HG03039 (cell line): ENCODE measurements around the gene RPL19.

Source experiments
- ATAC-seq: cut with Tn5 transposase; IDR thresholded peaks from one replicate; pipeline ENCODE4 v1.9.1; 2021; ENCODE audit warnings: mild to moderate bottlenecking, moderate library complexity; ENCODE audit not compliant: unreplicated experiment

RPL19 gene

DNA sequence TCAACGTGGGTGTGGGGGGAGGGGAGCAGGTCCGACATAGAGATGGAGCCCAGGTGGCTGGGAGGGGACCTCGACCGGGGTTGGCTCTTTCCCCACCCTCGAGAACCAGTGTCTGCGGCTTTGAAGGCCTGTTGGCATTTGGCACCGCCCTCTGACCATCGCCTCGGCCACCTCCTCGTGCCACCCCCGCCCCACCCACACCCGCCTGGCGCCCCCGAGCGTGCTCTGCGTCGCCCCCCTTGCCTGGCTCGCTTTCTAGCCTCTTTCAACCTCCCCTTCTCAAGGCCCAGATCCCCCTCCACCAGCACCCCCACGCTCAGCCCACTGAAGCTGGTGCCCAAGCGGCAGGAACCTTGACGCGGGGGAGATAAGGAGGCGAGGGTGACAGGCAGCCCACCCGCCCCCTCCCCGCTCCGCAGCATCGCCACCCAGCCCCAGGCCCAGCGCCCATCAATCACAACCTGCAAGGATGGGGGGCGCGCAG is 3.2 kb upstream of the RPL19 start:
- ATAC-seq: no peak

DNA sequence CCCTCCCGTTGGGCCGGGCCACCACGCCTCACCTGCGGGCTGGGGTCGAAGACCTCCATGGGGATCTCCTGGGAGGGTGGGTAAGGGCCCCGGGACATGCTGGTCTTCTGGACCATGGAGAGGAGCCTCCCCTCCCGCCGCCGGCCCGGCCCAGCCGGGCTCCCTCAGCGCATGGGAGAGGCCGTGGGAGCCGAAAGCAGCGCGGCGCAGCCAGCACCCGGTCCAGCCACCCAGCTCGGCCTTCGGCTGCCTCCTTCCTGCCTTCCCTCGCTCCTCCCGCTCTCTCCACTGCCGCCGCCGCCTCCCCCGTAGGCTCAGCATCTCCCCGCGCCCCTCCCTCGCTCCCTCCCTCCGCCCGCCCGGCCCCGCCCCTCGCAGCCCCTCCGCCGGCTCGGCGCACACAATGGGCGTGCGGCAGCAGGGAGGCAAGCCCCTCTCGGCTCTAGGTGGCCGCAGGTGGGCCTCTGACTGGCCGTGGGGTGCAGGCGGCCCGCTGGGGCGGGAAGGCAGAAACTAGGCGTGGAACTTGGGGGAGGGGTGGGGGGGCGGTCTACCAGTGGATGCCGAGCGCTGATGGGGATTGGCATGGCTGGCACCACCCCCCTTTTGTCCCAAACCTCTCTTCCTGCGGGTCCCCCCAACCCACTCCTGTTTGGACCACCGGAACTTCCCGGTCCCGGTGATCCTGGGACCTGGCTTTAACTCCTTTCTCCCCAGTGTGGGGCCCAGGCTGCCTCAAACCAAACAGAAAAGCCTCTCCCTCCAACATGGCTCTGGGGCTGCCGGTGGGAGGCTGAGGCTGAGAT is 2.5 kb upstream of the RPL19 start, which contains the start of gene CACNB1:
Gene CACNB1 (minus strand): TSS at position 290 of the 806 bp plus-strand sequence. CDS start 174 bp downstream, at position 116.
- ATAC-seq: no peak

DNA sequence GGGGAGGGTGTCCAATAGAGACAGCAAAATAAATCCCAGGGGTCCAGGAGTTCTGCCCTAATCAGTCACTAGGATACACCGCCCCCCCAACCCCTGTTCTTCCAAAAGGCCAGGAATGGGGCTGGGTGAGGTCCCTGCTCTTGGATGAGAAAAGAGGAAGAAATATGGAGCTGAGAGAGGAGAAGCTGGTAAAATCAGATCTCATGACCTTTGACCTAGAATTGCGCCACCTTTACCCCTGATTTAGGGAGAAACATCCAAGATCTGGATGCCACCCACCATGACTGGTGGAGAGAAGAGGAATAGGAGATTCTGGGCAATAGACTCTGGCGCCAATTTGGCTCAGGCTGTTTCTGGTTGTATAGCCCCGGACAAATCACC is 1.9 kb upstream of the RPL19 start:
- no peak for ATAC-seq

DNA sequence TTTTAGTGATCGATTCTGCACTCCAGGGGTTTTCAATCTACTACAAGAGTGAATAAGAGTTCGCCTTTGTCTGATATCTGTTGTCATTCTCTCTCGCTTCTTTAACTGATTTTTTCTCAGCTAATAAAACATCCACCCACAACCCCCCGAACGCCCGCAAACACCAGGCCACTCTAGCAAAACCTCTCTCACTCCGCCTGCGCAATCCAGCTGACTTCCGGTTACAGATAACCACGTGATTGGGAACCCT is 338 bp upstream of the RPL19 start:
- peak; percentile 55 for ATAC-seq

DNA sequence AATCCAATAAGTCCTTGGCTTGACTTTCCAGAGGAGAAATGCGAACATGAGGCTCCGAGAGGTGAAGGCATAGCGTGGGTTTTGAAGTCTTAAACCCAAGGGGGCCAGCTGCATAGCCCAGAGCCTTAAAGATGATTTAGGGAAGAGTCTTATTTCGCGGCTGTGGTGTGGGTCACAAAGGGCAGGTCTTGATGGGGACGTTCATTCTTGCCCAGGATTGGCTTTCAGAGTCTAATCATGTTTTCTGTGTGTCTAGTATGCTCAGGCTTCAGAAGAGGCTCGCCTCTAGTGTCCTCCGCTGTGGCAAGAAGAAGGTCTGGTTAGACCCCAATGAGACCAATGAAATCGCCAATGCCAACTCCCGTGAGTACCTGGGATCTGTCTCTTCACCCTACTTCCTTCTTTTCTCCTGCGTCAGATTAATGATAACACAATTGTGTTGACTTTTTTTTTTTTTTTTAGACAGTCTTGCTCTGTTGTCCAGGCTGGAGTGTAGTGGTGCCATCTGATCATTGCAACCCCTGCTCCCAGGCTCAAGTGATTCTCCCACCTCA is 951 bp downstream of the RPL19 start:
- no peak for ATAC-seq

DNA sequence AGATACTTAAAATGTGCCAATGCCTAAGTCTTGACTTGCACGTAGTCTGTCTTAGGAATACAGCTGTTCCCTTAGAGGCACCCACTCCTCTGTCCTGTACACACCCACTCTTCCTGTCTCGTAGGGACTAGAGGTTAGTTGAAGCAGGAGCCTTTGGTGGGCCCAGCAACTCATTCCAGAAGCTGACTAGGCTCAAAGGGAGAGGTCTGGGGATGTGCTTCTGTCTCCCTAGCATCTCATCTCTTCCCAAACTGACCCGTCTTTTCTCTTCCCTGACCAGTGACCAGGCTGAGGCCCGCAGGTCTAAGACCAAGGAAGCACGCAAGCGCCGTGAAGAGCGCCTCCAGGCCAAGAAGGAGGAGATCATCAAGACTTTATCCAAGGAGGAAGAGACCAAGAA is 4.2 kb downstream of the RPL19 start:
- no peak for ATAC-seq

DNA sequence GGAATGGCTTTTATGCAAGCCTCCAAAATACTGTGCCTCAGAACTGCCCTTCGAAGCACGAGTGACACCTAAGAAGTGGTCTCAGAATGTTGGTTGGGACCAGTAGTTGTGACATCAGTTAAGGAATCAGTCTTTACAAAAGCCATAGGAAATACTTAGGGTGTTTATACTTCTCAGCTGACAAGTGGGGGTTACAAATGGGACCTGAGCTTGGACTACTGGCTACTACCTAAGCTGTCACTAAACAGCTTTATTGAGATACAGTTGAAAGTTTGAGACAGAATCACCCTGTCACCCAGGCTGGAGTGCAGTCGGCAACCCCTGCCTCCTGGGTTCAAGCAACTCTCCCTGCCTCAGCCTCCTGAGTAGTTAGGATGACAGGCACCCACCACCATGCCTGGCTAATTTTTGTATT is 5.0 kb downstream of the RPL19 start:
- ATAC-seq: no peak

DNA sequence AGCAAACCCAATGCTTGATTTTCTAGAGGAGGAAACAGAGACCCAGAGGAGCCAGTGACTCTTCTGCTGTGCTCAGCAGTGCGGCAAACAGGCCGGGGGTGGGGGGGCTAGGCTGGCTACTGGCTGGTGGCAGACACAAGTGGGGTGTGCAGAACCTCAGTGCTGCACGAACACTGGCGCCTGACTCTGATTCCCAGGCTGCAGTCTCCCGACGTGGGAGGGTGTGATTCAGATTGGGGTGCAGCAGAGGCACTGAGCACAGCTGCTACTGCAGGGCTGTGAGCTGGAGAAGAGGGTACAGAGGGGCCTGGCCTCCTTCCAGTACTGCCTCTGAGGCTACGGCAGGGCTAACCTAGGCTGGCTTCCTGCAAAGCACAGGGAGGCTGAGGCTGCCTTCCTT is 8.1 kb downstream of the RPL19 start:
- ATAC-seq: no peak

DNA sequence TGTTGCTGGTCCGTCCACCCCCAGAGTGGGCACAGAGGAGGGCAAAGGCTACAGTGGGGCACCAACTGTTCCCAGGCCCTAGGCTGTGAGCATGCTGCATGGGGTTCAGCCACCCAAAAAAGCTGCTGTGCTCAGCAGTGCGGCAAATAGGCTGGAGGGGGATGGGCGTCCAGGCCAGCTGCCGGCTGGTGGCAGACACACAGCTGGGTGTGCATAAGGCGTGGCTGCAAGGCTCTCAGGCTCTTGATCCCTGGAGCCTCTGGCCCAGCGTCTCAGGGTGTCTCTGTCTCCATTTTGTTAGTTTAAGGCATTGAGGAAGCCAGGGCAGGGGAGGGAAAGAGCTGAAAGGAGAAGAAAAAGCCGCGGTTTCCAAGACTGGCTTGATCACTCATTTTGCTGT is 8.8 kb downstream of the RPL19 start:
- ATAC-seq: no peak

DNA sequence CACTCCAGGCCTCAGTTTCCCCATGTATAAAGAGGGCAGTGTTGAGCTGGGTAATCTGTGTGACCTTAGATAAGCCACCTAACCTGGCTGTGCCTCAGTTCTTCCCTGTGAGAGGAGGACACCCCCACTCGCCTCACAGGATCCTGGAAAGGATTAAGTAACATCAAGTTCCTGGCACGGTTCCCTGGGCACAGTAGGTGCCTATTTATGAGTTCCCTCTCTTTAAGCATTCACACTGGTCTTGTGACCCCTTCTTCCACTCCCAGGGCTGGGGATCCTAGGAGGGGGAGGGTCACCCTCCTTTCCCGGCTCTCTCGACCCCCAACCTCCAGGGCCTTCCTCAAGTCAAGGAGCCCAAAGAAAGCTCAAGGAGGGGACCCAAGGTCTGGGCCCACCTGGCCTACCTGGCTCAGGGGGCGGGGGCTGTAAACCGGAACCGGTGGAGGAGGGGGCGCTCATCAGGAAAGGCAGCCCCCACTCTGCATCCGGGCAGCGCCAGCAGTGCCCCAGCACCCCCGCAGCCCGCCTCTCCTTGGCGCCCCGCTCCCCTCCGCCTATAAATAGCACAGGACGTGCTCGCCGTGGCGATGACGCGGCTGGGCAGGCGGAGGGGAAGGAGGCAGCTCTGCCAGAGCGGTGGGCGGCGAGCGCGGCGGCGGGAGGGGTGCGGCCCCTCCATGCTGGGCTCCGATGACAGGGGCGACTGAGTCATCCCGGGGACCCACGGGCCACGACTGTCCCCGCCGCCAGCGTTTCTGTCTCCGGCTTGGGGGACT is 9.4 kb downstream of the RPL19 start:
- no peak for ATAC-seq

DNA sequence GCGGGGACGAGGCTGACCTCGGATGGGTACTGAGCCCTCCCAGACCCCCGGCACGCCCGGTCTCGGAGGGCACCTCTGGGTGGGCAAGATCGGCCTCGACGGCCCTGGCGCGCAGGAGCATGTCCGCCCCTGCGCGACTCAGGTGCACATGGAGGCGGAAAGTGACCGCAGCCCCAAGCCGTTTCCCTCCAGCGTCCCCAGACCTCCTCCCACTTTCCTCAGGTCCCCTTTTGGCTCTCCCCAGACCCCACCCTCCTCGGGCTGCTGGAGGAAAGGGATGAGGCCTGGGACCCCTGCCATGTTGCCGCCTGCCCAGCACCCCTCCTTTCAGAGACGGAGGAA is 10.0 kb downstream of the RPL19 start:
- ATAC-seq: no peak

DNA sequence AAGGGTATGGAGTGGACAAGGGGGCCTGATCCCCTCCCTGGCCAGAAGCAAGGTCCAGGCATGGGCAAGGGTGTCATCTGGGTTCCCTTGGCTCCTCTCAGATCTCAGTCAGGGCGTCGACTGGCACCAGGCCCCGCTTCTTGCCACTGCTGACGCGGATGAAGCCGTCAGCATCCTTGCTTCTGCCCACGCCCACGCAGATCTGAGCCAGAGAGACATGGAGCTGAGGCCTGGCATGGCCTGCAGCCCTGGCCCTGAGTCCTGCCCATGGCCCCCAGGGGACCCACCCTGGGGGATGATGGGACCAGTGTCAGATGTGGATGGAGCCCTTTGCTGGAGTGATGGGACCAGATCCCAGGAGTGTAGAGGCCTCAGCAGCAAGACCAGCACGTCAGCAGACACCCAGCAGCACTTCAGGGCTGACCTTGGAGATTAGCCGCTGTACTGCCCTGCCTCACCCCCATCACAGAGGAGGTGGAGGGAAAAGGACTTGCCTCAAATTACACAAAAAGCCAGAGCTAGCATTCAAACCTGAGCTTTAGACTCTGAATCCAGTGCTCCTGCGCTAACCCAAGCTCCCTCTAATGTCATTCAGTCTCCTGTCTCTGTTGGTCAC is 12.2 kb downstream of the RPL19 start:
- no peak for ATAC-seq

DNA sequence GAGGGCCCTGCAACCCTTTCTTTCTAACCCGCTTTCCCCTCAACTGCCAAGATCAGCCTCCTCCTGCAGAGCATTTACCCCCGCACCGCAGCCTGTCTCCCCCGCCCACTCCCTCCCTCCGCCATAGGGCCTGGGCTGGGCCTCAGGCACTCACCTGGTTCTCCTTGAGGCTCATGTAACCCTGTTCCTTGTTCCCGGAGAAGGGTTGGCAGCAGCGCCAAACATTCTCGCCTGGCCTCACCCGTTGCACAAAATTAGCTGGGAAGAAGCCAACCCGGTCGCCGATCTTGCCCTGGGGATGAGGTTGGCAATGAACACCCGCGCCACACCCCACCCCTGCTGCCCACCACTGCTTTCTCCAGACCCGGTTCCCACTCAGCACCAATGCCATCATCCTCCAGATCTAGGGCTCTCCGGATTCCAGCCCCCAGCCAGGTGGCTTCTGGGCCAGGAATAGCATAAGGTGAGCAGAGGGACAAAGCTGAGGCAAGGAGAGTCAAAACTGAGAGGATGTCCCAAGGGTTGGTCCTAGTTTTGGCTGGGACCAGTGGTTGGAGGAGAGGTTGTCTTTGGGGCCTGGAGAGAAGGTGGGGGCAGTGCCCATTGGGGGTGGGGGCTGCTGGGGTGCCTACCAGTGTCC is 12.9 kb downstream of the RPL19 start:
- ATAC-seq: no peak

DNA sequence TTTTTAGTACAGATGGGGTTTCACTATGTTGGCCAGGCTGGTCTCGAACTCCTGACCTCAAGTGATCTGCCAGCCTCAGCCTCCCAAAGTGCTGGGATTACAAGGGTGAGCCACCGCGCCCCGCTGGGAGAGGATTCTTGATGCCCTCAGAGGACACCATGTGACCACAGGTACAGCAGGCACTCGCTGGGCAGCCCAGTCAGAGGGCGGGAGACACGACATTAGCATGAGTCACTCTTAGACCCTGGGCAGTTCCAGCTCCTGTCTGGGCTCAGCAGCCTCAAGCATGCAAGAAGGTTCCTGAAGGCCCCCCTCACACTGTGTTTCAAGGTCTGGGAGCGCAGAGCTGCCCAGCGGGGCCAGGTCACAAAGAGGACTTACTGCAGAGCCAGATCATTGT is 13.8 kb downstream of the RPL19 start:
- ATAC-seq: no peak

DNA sequence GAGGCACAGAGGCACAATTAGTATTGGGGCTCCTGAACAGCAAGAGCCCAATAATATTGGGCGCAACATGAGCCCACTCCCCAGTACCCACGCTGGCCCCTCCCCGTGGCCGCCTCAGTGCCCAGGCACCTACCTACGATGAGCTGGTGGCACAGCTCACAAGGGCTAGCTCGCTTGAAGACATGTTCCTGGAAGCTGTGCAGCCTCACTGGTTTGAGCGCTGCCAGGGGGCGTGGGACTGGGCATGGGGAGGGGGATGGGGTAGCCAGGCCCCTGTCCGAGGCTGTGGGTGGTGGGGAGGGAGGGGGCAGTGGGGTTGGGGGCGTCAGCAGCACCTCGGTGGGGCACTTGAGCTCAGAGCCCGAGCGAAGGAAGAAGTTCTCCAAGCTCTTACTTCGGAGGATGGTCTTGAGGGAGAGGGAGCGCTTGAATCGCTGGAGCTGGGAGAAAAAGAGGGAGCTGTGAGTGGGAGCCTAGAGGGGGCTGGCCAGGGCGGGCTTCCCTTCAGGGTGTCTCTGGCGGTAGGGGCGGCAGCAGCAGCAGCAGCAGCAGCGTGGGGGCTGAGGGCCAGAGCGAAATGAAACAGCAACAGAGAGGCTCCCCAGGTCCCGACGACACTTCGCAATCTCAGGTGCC is 17.8 kb downstream of the RPL19 start:
- no peak for ATAC-seq

DNA sequence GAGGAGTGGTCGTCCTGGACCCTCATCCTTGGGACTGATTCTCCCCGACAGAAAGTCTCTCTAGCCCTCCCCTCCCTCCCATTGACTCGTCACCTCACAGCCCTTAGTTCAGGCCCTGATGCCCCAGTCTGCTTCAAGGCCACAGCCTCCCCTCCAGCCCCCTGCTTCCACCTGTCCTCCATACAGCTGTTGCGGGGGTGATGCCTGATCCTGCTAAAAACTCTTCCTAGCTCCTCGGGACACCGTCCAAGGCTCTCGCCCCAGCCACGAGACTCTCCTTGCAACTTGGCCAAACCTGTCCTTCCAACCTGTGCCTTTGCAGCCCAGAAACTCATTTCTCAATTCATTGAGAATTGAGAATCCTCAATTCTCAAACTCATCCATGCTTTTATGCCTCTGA is 18.8 kb downstream of the RPL19 start:
- ATAC-seq: no peak

DNA sequence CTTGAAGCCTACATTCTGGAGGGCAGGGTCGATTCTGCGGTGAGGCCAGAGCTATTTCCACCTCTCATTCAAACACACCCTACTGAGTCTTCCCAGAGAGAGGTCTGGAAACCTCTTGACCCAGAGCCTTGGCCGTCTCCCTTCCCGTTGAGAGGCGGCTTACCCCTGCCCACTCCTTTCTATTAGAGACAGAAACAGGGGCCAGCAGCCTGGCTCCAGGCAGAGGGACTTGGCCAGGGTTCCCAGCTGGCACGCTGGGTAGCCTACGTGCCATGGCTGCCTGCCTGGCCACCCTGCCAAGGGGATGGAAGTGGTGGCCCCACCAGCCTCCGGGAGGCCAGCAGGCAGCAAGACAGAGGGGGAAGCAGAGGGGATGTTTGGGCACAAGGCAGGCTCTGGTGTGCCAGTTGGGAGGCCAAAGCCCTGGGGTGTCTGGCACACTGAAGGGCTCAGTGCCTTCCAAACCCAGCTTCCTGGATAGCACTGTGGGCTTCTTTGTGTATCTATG is 19.6 kb downstream of the RPL19 start:
- ATAC-seq: no peak

DNA sequence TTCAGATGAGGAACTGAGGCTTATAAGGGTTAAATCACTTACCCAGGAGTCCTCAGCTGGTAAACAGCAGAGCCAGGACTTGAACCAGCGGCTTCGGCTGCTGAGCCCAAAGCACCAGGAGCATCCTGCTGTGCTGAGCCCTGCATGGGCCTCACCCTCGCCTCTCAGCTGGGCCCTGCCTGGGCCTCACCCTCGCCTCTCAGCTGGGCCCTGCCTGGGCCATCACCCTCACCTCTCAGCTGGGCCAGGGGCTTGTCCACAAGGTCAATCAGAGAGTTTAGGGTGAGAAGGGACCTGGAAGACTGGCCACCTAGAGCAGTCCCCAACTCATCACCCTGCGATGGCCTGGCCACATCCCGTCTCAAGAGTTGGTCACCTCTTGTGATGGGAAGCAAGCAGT is 21.5 kb downstream of the RPL19 start:
- ATAC-seq: no peak

DNA sequence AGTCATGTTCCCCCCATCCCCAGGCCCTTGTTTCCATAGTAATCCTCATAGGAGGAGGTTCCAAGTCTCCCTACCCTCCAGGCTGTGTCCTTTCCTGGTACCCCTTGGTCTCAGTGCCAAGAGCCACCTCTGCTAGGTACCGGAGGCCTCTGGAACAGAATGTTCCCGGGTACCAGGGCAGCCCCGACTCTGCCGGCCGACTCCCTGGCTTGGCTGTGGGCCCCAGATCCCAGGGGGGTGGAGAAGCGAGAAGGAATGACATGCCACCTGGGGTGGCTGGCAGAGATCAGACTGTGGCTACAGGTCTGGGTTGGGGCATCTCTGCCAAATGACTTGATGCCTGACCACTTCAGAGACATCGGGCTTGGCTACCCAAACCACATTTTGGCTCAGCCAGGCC is 22.1 kb downstream of the RPL19 start:
- no peak for ATAC-seq
